Activated effector memory CD4-positive, alpha-beta T cell treated with anti-CD3 and anti-CD28 coated beads, Interleukin-2, amount 50 U/mL, for 16 hours (primary cell): Measurements from ENCODE around the gene FZD8.

Experiments
- DNase-seq: peaks from one replicate; pipeline ENCODE4 v3.0.0-alpha.2; 2020

FZD8 gene

DNA sequence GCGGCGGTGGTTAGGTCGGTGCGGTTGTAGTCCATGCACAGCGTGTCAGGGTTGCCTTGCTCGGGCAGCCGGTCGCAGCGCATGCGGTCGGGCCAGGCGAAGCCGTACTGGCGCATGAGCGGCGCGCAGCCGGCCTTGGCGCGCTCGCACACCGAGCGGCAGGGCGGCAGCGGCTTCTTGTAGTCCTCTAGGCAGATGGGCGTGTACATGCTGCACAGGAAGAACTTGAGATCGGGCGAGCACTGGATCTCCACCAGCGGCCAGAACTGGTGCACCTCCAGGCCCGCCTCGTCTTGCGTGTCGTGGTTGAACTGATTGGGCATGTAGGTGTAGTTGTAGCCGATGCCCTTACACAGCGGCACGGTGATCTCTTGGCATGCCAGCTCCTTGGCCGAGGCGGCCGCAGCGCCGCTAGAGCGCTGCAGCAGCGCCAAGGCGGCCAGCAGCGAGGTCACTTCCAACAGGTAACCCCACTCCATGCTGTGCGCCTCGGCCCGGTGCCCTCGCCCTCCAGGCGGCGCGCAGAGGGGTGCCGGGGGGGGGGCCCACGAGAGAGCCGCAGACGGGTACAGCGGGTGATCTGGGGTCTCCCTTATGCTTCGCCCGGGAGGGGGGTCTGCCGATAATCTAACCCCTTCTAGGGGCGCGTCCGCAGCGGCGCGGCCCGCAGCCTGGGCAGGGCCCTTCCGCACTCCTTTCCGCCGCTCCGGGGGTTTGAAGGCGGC is 983 bp downstream of the FZD8 start:
- peak; percentile 75 for DNase-seq

DNA sequence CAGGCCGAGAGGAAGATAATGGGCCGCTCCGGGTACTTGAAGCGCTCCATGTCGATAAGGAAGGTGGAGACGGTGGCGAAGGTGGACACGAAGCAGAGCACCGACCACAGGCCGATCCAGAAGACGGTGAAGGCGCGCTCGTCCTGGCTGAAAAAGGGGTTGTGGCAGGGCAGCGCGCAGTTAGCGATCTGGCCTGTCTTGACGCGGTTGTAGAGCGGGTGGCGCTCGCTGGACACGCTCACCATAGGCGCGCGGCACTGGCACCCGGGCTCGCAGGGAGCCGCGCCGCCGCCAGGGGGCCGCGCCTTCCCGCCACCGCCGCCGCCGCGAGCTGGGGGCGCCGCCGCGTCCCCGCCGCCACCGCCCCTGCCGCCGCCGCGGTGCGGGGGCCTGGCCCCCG is 1.6 kb downstream of the FZD8 start:
- peak; percentile 69 for DNase-seq

DNA sequence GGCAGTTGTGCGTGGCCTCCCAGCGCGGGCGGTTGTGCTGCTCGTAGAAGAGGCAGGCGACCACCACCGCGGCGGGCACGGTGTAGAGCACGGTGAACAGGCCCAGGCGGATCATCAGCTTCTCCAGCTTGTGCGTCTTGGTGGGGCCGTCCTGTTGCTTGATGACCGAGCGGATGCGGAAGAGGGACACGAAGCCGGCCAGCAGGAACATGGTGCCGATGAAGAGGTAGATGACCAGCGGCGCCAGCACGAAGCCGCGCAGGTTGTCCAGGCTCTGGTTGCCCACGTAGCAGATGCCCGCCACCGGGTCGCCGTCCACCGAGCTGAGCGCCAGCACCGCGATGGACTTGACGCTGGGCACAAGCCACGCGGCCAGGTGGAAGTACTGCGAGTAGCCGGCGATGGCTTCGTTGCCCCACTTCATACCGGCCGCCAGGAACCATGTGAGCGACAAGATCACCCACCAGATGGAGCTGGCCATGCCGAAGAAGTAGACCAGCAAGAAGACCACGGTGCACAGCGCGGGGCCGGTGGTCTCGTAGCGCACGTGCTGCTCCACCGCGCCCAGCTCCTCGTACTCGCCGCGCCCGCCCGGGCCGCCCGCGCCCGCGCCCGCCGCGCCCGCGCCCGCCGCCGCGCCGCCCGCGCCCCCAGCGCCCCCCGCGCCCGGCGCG is 2.2 kb downstream of the FZD8 start:
- DNase-seq: no peak

DNA sequence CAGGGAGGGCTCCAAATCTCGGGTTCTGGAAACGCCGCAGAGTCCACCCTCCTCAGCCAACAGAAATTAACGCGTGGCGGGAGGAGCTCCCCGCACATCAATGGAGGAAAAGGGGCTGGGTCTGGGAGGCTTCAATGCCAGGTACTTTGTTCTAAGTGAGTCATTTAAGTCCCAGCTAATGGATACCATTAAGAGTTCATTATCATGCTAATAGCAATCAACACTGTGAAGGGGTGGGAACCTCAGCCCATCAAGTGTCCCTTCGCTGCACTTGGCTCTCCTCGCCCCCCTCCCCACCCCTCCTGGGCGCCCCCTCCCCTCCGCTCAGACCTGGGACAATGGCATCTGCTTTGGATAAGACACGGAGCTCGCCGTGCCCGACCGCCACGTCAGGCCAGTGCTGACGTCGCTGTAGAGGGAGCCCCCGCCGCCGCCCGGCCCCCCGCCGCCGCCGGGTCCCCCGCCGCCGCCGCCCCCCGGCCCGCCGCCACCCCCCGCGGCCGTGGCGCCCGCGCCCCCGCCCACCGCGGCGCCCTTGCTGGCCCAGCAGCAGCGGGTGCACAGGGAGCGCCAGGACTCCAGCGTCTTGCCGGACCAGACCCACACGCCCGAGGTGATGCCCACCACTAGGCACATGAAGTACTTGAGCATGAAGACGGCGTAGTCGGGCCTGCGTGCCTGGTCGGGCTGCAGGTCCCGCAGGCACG is 2.9 kb downstream of the FZD8 start:
- DNase-seq: no peak

DNA sequence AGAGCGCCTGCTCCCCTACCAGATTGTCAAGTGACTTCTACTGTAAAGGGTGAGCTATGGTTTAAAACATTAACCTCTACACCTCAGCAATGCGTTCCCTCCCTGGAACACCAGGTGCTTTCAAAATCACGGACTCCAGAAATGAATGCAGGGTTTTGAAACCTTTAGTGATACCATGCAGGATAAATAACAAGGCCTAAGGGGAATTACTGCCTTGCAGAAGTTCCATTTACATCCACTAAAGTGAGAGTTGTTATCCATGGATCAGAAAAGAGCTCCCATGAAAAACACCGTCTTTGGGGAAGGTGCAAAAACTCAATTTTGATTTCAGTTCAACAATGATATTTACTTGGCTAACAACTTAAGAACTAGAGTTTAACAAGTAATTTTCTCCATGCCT is 4.0 kb downstream of the FZD8 start:
- no peak for DNase-seq

DNA sequence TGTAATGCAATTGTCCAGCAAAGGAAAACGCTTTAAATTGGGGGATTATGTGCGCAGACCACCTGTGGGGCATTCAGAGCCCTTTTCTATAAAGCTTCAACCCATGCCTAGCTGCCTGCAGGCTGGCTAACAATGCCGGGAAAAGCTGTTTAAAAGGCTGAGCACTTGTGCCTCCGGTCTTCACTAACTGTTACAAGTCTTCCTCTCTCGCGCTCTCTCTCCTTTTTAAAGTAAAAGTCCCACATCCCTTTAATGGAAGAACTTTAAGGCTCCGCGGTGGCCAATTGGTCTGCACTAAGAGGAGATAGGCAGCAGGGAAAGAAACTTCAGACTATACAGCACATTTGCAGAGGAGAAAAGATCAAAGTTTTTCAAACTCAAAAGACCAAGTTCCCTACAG is 4.6 kb downstream of the FZD8 start:
- DNase-seq: no peak

DNA sequence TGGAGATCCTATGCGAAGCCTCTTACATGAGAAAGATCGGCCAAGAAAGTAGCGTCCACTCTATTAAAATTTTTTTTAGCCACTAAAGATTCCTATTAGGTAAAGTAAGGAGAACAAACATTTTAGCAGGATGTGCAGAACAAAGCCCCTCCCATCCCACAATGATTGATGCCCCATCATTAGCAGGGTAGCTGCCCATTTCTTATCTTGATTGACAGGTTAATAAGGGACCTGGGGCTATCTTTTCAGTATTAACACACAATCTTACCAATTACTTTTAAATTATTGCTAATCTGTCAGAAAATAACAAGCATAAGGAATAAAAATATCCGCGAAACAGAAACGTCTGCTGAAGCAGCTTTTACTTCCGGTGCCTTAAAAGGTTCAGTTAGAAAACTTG is 5.1 kb downstream of the FZD8 start:
- no peak for DNase-seq

DNA sequence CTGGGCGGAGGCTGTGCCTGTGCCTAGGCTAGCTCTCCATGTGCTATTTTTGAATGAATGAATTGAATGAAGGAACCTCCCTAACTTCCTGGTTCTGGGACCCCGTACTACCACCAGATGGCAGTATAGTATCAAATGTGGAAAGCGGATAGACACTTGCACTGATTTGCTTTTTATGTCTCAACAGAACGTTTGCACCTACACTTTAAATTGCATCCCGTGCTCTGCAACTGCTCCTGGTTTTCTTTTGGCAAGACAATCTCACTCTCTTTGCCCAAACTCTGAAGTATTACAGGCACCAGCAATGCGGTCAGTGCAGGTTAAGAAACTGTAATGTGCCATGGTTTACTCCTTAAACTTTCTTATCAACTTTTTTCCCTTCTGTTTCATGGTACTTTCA is 6.5 kb downstream of the FZD8 start:
- peak; percentile 63 for DNase-seq

DNA sequence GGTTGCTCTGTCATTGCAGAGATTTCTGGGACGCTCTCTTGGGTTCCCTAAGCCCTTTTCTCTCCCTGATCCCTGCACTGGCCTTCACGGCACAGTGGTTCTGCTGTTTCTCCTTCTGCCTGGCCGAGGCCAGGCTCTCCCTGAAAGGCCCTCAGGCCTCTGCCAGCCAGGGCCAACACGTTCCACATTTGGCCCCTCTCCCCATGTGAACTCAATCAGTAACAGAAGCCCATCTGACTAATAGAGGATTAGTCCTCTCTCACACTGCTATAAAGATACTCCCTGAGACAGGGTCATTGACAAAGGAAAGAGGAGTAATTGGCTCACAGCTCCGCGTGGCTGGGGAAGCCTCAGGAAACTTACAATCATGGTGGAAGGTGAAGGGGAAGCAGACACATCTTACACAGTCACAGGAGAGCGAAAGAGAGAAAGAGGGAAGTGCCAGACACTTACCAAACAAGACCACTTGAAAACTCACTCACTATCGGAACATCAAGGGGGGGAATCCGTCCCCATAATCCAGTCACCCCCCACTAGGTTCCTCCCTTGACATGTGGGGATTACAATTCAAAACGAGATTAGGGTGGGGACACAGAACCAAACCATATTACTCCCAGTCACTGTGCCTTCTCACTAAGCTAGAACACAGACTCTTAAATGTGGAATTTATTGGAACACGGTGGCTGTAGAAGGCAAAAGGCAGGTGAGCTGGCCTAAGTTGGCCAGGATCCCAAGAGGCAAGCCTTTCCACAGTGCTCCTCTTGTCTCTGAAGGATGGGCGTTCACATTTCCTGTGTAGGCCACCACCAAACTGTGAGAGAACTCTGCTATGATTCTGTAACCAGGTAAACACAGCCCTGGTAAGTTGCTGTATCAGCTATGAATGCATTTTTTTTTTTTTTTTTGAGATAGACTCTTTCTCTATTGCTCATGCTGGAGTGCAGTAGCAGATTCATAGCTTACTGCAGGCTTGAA is 8.8 kb downstream of the FZD8 start:
- no peak for DNase-seq

DNA sequence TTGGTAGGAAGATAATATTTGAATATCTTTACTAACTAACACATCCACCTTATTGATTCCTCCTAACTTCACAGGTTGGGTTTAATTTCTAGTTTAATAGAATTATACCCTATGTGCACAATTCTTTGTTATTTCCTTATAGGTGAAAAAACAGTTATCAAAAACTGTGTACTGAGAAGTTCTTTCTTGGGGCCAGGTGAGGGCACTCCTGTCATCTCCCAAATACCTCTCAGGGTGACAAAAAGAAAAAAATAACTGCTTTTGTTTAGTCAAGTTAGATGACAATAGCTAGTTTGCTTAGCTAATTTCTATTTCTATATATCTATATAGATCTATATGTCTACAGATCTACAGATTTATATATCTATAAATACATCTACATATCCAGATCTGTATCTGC is 10.1 kb downstream of the FZD8 start:
- DNase-seq: no peak

DNA sequence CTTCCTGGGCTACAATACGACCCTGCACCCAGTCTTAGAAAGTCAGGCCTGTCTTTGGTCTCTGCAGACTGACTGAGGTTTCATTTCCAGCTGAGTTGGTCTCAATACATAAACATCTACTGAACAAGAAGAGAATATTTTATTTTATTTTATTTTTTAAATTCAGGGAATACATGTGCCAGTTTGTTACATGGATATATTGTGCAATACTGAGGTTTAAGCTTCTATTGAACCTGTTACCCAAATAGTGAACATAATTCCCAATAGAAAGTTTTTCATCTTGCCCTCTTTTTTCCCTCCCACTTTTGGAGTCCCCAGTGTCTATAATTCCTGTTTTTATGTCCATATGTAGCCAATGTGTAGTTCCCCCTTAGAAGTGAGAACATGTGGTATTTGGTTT is 10.7 kb downstream of the FZD8 start:
- DNase-seq: no peak

DNA sequence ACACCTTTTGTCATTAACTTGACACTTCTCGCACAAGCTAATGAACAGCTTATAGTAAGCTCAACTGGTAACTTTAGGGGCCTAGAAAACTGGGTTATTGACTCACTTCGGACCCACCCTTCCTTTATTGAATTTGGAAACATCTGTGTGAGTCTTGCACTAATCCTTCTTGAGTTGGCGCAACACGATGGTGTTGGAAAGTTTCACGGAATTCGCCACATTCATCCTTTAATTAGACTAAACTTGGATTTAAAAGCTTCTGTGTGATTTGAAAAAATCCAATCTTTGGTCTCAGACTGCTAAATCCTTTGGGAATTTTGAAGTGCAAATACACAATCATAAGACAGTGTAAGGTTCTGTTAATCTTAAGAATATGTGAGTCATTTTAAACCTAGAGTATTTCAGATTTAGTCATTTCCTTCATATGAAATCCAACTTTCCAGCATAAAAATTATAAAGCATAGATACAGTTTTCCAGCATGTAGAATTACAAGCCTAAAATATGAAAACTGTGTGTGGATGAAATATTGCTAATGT is 15.1 kb downstream of the FZD8 start:
- DNase-seq: no peak

DNA sequence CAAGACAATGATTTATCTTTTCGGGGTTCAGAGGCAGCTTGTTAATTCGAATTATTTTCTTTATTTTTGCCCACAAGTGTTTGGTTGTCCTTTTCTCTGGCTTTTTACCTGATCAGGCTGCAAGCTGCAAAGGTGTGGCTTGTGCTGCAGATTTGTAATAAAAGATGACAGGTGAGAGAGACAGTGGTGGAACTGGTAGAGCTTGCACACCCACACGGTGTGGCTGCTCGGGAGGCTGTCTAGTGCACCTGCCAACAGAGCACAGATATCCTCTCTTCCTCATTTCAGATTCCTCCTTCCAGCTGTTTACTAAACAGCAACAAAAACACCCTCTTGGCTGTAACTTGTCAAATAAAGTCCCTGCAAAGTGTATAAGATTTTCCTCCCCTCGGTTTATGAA is 27.8 kb downstream of the FZD8 start:
- DNase-seq: no peak

DNA sequence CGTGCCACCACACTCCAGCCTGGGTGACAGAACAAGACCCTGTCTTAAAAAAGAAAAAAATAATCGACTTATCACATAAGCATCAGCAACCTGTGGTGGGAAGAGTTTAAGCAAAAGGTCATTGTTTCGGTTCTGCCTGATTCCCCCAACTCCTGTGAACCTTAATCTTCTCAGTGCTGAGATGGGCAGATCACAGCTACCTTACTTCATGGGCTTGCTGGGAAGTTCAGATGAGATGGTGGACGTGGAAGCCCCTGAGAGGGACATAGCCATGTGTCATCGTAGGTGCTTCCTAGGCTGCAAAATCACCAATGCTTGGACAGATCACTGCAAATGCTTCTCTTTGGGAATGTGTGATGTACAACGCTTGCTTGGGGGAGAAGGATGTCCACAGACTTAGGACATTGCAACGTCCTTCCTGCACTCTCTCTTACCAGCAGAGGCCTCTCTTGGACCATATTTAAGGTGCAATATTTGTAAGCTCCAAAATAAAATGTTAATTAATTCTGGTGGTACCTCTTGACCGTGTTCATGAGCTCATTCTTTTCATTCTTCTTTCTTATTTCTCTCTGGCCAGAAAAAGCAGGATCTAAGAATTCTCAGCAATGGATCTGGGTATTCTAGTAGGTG is 28.4 kb downstream of the FZD8 start:
- DNase-seq: no peak

DNA sequence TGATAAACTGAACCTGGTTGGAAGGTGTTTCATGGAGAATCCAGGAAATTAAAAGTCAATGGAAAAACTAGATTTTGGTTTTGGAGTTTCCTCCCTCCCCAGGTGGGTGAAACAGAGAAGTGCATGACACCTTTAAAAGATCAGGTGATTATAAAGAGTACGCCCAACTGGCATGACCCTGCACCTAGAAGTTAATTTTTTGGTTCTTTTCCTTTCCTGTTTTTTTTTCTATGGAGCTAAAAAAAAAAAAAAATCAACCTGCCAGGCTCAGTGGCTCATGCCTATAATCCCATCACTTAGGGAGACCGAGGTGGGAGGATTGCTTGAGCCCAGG is 29.0 kb downstream of the FZD8 start:
- DNase-seq: no peak

DNA sequence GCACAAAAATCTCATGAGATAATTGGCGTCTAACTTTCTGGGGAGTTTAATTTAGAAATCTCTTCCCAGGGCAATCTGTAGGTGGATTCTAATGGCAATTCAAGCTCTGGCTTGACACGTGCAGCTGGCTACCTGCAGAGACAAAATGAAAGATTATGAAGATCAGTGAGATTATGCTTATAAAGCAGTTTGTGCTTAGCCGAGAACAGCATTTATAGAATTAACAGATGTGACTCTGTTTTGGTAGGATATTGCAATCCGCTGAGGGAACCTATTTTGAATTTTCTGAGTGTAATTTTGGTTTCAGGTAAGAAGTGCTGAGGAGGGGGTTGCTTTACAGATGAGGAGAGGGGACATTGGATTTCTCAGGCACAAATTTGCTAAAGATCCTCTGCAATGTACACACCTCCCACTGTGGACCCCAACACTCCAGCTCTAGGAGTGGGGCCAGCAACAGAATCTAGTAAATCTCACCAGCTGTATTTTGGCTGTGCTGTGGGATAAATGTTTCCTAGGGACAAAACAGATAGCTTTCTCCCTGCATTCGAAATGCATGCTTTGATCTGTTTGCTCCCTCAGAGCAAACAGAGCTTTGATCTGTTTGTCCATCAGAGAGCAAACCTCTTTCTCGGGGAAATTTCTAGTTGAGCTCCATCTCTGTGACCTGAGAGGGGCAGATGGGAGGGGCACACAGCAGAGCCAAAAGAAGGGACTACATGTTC is 29.6 kb downstream of the FZD8 start:
- DNase-seq: no peak

DNA sequence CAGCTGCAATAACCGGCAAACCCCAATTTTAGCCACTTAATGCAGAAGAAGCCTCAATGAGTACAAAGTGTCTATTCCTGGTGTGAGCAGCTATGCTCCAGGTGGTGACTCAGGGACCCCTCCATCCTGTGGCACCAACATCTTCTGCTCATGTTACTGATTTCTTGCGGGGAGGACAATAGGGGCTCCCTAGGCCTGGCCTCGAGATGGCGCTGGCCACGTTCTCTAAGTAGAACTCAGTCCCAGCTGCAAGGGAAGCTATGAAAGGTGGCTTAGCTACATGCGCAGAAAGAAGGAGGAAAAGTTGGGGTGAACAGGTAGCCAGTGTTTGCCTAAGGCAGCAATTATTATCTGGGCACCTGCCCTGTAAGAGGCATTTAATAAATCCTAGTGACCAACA is 30.3 kb downstream of the FZD8 start:
- DNase-seq: no peak

DNA sequence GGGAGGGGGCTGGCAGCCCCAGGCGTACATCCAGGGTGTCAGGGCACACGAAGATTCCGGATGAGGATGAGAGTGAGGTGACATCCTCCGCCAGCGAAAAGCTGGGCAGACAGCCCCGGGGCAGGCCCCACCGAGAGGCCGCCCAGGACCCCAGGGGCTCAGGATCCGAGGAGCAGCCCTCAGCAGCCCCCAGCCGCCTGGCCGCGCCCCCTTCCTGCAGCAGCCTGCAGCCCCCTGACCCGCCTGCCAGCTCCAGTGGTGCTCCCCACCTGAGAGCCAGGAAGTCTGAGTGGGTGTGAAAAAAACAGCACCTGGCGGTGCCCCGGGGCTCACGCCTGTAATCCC is 33.8 kb downstream of the FZD8 start:
- no peak for DNase-seq

DNA sequence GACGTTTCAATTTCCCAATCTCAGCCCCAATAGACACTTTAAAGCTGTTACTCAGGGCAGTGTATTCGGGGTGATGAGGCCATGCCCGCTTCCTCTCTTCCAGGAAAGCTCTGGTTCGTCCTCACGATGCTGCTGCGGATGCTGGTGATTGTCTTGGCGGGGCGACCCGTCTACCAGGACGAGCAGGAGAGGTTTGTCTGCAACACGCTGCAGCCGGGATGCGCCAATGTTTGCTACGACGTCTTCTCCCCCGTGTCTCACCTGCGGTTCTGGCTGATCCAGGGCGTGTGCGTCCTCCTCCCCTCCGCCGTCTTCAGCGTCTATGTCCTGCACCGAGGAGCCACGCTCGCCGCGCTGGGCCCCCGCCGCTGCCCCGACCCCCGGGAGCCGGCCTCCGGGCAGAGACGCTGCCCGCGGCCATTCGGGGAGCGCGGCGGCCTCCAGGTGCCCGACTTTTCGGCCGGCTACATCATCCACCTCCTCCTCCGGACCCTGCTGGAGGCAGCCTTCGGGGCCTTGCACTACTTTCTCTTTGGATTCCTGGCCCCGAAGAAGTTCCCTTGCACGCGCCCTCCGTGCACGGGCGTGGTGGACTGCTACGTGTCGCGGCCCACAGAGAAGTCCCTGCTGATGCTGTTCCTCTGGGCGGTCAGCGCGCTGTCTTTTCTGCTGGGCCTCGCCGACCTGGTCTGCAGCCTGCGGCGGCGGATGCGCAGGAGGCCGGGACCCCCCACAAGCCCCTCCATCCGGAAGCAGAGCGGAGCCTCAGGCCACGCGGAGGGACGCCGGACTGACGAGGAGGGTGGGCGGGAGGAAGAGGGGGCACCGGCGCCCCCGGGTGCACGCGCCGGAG is 34.4 kb downstream of the FZD8 start:
- DNase-seq: no peak

DNA sequence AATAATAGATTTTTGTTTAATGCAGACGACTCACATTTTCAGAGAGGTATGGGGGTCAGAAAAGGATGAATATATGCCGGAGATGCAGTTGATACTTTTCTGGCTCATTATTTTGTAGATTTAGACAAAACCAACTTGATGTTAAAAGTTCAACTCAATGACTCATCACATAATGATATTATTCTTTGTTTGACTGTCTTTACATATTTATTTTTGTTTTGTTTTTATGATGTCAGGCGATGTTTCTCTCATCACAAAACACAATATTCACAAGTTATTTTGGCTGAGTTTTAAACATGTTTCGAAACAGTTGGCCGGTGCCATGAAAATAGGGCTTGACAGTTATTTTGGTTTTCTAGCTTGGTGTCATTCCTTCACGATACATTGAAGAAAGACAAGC is 35.7 kb downstream of the FZD8 start:
- DNase-seq: no peak

DNA sequence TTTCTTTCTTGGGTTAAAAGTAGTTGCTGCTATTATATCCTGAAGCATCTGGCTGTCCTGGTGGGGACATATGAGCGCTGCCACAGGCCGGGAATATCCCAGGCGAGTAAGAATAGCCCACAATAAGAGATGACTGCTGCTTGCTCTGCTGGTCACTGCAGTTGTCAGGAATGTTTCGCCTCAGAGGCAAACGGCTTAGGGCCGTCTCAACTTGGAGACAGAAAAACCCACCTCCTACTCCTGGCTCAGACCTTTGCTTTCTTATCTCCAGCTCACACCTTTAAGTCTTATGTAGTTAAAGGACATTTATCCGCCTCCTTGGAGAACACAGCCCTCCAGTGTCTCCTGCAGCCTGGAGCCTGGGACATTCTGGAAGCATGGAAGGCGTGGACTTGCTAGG is 36.9 kb downstream of the FZD8 start, which contains the start of gene GJD4:
TSS of gene GJD4 (plus strand) at position 151 of the 400 bp plus-strand sequence. CDS start at position 378, 227 bp downstream.
- DNase-seq: no peak
